Caco-2 (cell line): ENCODE measurements around the gene RNASEH1. TPM values are rescaled to one million over a fixed set of nuclear protein-coding genes. Genes with fewer than 3 reads are reported as not detected.

Experiments
- BruUV-seq: library from RNA; stranded (reverse); fragments of 400-500 nt; replicated peaks from 2 replicates; lab custom pipeline; 2021; lab: Mats Ljungman, UMichigan
- CTCF ChIA-PET: fragments of 300-600 bp; sonication (Branson Sonifier 250); formaldehyde crosslinking; loops from one replicate; lab custom pipeline; 2022; ENCODE audit warnings: antibody characterized with exemption; lab: Charles Lee
- POLR2A ChIA-PET: fragments of 300-600 bp; sonication (Branson Sonifier 250); formaldehyde crosslinking; loops from one replicate; lab custom pipeline; 2022; ENCODE audit warnings: antibody characterized with exemption; lab: Charles Lee
- DNase-seq, 2 experiments: peaks; one replicate each; pipeline versions ENCODE4 v3.0.0 to v3.0.0-alpha.2; 2020 to 2022
- H3K27me3 ChIP-seq: replicated peaks from 2 replicates; pipeline ENCODE4 v1.6.0; 2011; ENCODE audit warnings: low read length; ENCODE audit not compliant: control insufficient read depth, insufficient read depth
- H3K36me3 ChIP-seq: 2 replicates; pipeline ENCODE4 v1.5.1; 2011; ENCODE audit warnings: low read length; ENCODE audit not compliant: control insufficient read depth, insufficient read depth
- H3K4me1 ChIP-seq: fragments of 250-450 bp; sonication (Bioruptor Pico); 2 replicates; pipeline ENCODE4 v1.5.1; 2020; ENCODE audit warnings: mild to moderate bottlenecking
- H3K4me3 ChIP-seq: 2 replicates; pipeline ENCODE4 v1.5.1; 2011; ENCODE audit warnings: low read depth, mild to moderate bottlenecking, control low read depth, low read length
- H3K9me3 ChIP-seq: fragments of 250-450 bp; sonication (Bioruptor Pico); 2 replicates; pipeline ENCODE4 v1.5.1; 2020; ENCODE audit warnings: mild to moderate bottlenecking, moderate library complexity
- H3K27ac Mint-ChIP-seq: one replicate; pipeline ENCODE4 v1.8.0; 2022; ENCODE audit warnings: mixed read lengths; ENCODE audit not compliant: unreplicated experiment
- H3K27me3 Mint-ChIP-seq: one replicate; pipeline ENCODE4 v1.8.0; 2022; ENCODE audit warnings: mixed read lengths; ENCODE audit not compliant: insufficient read depth, unreplicated experiment
- H3K36me3 Mint-ChIP-seq: one replicate; pipeline ENCODE4 v1.8.0; 2022; ENCODE audit warnings: mild to moderate bottlenecking, mixed read lengths; ENCODE audit not compliant: insufficient read depth, unreplicated experiment
- H3K4me1 Mint-ChIP-seq: one replicate; pipeline ENCODE4 v1.8.0; 2022; ENCODE audit warnings: low read depth, mixed read lengths; ENCODE audit not compliant: unreplicated experiment
- H3K4me3 Mint-ChIP-seq: one replicate; pipeline ENCODE4 v1.8.0; 2022; ENCODE audit warnings: mild to moderate bottlenecking, moderate library complexity, mixed read lengths; ENCODE audit not compliant: unreplicated experiment
- H3K9me3 Mint-ChIP-seq: one replicate; pipeline ENCODE4 v1.8.0; 2022; ENCODE audit warnings: mixed read lengths; ENCODE audit not compliant: unreplicated experiment
- intact Hi-C: fragments of 100-400 bp; cut with micrococcal nuclease; formaldehyde crosslinking; loops from one replicate; pipeline ENCODE4 v1.10.0; 2022; ENCODE audit not compliant: unreplicated experiment
- total RNA-seq: library from RNA; stranded (reverse); gene quantifications from 2 replicates; pipeline ENCODE4 v1.2.3, GENCODE V29; 2022
- TF ChIP-seq, protein P1 (sequence below), 2 experiments: fragments of 200-600 bp in 1 of 2; IDR thresholded peaks; 1 replicate in 1 of 2; 2 replicates in 1 of 2; pipeline versions ENCODE4 v1.5.1 to v1.8.0; 2011 to 2022; ENCODE audit warnings: antibody characterized with exemption in 1 of 2, control low read depth in 1 of 2, inconsistent platforms in 1 of 2, low read depth in 1 of 2, low read length in 1 of 2, mild to moderate bottlenecking in 1 of 2, moderate library complexity in 1 of 2; ENCODE audit not compliant: insufficient read depth in 1 of 2, severe bottlenecking in 1 of 2, unreplicated experiment in 1 of 2

Gene RNASEH1
- total RNA-seq, 1 experiment from 2014 or later = 47.1 TPM

DNA sequence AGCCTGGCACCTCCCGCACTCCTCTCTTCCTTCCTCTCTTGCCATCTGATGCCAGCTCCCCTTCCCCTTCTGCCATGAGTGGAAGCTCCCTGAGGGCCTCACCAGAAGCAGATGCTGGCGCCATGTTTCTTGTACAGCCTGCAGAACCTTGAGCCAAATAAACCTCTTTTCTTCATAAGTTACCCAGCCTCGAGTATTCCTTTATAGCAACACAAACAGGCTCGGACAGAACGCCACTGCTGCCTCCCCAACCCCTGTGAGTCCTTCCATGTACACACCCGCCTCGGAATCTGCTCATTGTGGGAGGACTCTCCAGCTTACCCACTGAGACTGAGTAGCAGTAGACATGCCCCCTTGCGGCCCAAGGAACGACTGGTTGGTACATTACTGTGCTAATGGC, 8.7 kb upstream of the RNASEH1 start:
- POLR2A ChIA-PET = no interaction called here
- intact Hi-C loops = no loop called here
- no peaks in the 10 kb centered on the region for H3K9me3 Mint-ChIP-seq
- no peaks in the 10 kb centered on the region for H3K27me3 Mint-ChIP-seq
- CTCF ChIA-PET = no interaction called here
- H3K4me3 ChIP-seq = no peak overlapping the region
- DNase-seq = no peak
- BruUV-seq = no TSS peak
- no peaks in the 10 kb centered on the region for H3K4me1 ChIP-seq
- H3K9me3 ChIP-seq = no peaks in the 10 kb centered on the region
- H3K36me3 Mint-ChIP-seq = no peaks in the 10 kb centered on the region
- no peaks in the 10 kb centered on the region for H3K36me3 ChIP-seq
- H3K4me1 Mint-ChIP-seq = no peaks in the 10 kb centered on the region
- no peaks in the 10 kb centered on the region for H3K27me3 ChIP-seq
- no peak overlapping the region for H3K27ac Mint-ChIP-seq
- TF ChIP-seq, protein P1, sequence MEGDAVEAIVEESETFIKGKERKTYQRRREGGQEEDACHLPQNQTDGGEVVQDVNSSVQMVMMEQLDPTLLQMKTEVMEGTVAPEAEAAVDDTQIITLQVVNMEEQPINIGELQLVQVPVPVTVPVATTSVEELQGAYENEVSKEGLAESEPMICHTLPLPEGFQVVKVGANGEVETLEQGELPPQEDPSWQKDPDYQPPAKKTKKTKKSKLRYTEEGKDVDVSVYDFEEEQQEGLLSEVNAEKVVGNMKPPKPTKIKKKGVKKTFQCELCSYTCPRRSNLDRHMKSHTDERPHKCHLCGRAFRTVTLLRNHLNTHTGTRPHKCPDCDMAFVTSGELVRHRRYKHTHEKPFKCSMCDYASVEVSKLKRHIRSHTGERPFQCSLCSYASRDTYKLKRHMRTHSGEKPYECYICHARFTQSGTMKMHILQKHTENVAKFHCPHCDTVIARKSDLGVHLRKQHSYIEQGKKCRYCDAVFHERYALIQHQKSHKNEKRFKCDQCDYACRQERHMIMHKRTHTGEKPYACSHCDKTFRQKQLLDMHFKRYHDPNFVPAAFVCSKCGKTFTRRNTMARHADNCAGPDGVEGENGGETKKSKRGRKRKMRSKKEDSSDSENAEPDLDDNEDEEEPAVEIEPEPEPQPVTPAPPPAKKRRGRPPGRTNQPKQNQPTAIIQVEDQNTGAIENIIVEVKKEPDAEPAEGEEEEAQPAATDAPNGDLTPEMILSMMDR (IDR thresholded peaks at IDR 0.05; ENCODE audit: insufficient read depth in 1 of 2, low read depth in 1 of 2, low read length in 1 of 2, severe bottlenecking in 1 of 2, unreplicated experiment in 1 of 2) = no peak
- no peak overlapping the region for H3K4me3 Mint-ChIP-seq

- no TSS peak for BruUV-seq
- Histone ChIP-seq H3K4me1 (no peaks in the 10 kb centered on the region), H3K4me3 (no peak overlapping the region), H3K27me3 (no peaks in the 10 kb centered on the region), H3K36me3 (no peaks in the 10 kb centered on the region), H3K9me3 (no peaks in the 10 kb centered on the region)
- H3K36me3 Mint-ChIP-seq = peaks cover 12% of the 10 kb centered on the region
- CTCF ChIA-PET = no interaction called here
- H3K4me3 Mint-ChIP-seq = no peak overlapping the region
- no peaks in the 10 kb centered on the region for H3K27me3 Mint-ChIP-seq
- no peaks in the 10 kb centered on the region for H3K9me3 Mint-ChIP-seq
- H3K4me1 Mint-ChIP-seq = peaks cover 6% of the 10 kb centered on the region
- no peak for DNase-seq
- H3K27ac Mint-ChIP-seq = no peak overlapping the region
- intact Hi-C loops = no loop called here
- TF ChIP-seq, protein P1 (IDR thresholded peaks at IDR 0.05; ENCODE audit: insufficient read depth in 1 of 2, low read depth in 1 of 2, low read length in 1 of 2, severe bottlenecking in 1 of 2, unreplicated experiment in 1 of 2) = no peak
- POLR2A ChIA-PET = no interaction called here
These were observed 7.0 kb upstream of the RNASEH1 start for GRCh38 chr2:3565117-3565516.

DNA sequence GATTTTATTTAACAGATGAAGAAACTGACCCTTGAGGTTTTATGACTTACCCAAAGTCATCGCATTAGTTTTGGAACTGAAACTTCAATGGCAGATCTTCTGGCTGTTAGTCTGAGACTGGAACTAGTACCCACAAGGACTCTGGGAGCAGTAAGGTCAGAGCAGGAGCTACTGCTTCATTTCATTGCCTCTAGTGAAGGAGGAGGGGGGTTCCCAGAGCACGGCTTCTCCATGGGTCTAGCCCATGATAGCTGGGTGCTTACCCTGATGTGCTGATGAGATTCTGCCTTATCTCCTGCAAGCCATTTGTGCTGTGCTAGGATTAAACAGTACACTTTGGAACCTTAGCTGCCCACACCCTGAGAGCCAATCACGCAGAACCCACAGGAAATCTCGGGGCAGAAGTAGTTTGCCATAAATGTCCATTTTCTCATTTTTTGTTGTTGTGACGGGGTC, 5.4 kb upstream of the RNASEH1 start:
- no peaks in the 10 kb centered on the region for H3K9me3 Mint-ChIP-seq
- no peak overlapping the region for H3K27ac Mint-ChIP-seq
- H3K27me3 Mint-ChIP-seq = no peaks in the 10 kb centered on the region
- H3K36me3 ChIP-seq = no peaks in the 10 kb centered on the region
- H3K27me3 ChIP-seq = no peaks in the 10 kb centered on the region
- ChIA-PET POLR2A (no interaction called here), CTCF (no interaction called here)
- no peaks in the 10 kb centered on the region for H3K9me3 ChIP-seq
- DNase-seq = no peak
- intact Hi-C loops = no loop called here
- H3K4me1 ChIP-seq = no peaks in the 10 kb centered on the region
- H3K36me3 Mint-ChIP-seq = peaks cover 26% of the 10 kb centered on the region
- H3K4me3 ChIP-seq = no peak overlapping the region
- TF ChIP-seq, protein P1 (IDR thresholded peaks at IDR 0.05; ENCODE audit: insufficient read depth in 1 of 2, low read depth in 1 of 2, low read length in 1 of 2, severe bottlenecking in 1 of 2, unreplicated experiment in 1 of 2) = no peak
- peaks cover 12% of the 10 kb centered on the region for H3K4me1 Mint-ChIP-seq
- H3K4me3 Mint-ChIP-seq = no peak overlapping the region
- BruUV-seq = no TSS peak
